Gastroesophageal sphincter (tissue), 3 donors: Measurements from ENCODE around the gene HADHA.

ENCODE experiments used
- EP300 ChIP-seq: sonication (generic); formaldehyde crosslinking; IDR thresholded peaks from one replicate; pipeline ENCODE4 v1.6.1; 2017; ENCODE audit warnings: antibody characterized with exemption, mild to moderate bottlenecking
- POLR2A ChIP-seq, 2 donors: fragments of 450-650 bp; IDR thresholded peaks; one replicate each; pipeline ENCODE4 v1.6.1; 2017; ENCODE audit warnings: antibody characterized with exemption in 2 of 2, mild to moderate bottlenecking in 2 of 2, moderate library complexity in 1 of 2
- POLR2AphosphoS5 ChIP-seq: sonication (generic); formaldehyde crosslinking; IDR thresholded peaks from one replicate; pipeline ENCODE4 v1.6.1; 2017; ENCODE audit warnings: antibody characterized with exemption
- TF ChIP-seq, protein P1 (sequence below), 4 experiments: fragments of 200-600 bp in 2 of 4; fragments of 450-650 bp in 2 of 4; sonication (generic) in 1 of 4; IDR thresholded peaks; one replicate each; pipeline ENCODE4 v1.5.1; 2017 to 2019; ENCODE audit warnings: antibody characterized with exemption in 4 of 4, mild to moderate bottlenecking in 2 of 4, moderate library complexity in 2 of 4

DNA sequence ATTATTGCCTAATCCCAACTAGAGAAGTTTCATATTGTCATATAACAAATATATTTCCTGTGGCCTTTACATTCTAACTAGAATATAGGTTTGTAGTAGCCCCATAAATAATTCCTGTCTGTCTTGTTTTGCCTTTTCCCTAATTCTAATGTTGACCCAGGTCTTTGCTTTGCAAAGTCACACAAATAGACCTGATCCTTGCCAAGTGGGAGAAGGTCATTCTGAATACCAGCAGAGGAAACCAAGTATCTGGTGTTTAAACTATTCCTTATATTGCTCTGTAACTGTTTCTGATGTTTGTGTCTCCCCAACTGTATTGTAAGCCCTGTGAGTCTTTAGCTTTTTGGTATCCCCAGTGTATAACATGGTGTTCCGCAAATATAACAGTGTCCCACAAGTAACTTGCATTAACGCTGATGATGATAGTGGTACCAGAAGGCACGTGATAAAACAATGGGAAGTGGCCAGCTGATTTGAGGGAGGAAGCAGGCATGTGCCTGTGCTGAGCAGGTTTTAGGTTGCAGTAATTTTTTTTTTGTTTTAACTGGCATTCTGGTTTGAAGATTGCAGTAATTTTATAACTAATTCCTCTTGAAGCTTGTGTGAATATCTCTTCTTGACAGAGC lies 11.4 kb upstream of the HADHA start:
- TF ChIP-seq, protein P1, sequence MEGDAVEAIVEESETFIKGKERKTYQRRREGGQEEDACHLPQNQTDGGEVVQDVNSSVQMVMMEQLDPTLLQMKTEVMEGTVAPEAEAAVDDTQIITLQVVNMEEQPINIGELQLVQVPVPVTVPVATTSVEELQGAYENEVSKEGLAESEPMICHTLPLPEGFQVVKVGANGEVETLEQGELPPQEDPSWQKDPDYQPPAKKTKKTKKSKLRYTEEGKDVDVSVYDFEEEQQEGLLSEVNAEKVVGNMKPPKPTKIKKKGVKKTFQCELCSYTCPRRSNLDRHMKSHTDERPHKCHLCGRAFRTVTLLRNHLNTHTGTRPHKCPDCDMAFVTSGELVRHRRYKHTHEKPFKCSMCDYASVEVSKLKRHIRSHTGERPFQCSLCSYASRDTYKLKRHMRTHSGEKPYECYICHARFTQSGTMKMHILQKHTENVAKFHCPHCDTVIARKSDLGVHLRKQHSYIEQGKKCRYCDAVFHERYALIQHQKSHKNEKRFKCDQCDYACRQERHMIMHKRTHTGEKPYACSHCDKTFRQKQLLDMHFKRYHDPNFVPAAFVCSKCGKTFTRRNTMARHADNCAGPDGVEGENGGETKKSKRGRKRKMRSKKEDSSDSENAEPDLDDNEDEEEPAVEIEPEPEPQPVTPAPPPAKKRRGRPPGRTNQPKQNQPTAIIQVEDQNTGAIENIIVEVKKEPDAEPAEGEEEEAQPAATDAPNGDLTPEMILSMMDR (IDR thresholded peaks at IDR 0.05), result no peak
- TF ChIP-seq POLR2A (IDR thresholded peaks at IDR 0.05) (no peak), EP300 (no peak), POLR2AphosphoS5 (no peak)
